Fibroblast of skin of scalp (primary cell): ENCODE data around the gene ATP10A.
"Not testable (repeated sequence)": the region's sequence is repeated elsewhere in the genome, so short reads cannot be mapped to it uniquely, and the experiment has no call there.

ENCODE experiments used
- DNase-seq: peaks from one replicate; pipeline ENCODE4 v3.0.0-alpha.2; 2013

ATP10A gene

GRCh38 chr15:25858952-25859760 is 4.0 kb downstream of the ATP10A start:
- no peak for DNase-seq

- not testable (repeated sequence) for DNase-seq
Measured at GRCh38 chr15:25856059-25856458, 7.1 kb downstream of the ATP10A start.

GRCh38 chr15:25852661-25853524 is 10.2 kb downstream of the ATP10A start:
- peak; percentile 28 for DNase-seq

GRCh38 chr15:25852027-25852426 is 11.1 kb downstream of the ATP10A start:
- no peak for DNase-seq

- peak; percentile 93 for DNase-seq
Measured at GRCh38 chr15:25850154-25851111, 12.7 kb downstream of the ATP10A start.

- DNase-seq, result peak; percentile 98
Measured at GRCh38 chr15:25849157-25849921, 13.8 kb downstream of the ATP10A start.

- DNase-seq, result no peak
Measured at GRCh38 chr15:25848784-25849156, 14.4 kb downstream of the ATP10A start.

GRCh38 chr15:25848325-25848724 is 14.8 kb downstream of the ATP10A start:
- DNase-seq, result no peak

GRCh38 chr15:25847051-25847450 is 16.1 kb downstream of the ATP10A start:
- DNase-seq, result no peak

GRCh38 chr15:25846377-25846776 is 16.8 kb downstream of the ATP10A start:
- DNase-seq, result no peak

GRCh38 chr15:25844981-25845680 is 18.0 kb downstream of the ATP10A start:
- DNase-seq, result peak; percentile 39

- no peak for DNase-seq
Measured at GRCh38 chr15:25844542-25844941, 18.6 kb downstream of the ATP10A start.

GRCh38 chr15:25844076-25844475 is 19.1 kb downstream of the ATP10A start:
- no peak for DNase-seq

- no peak for DNase-seq
Measured at GRCh38 chr15:25839638-25840156, 23.4 kb downstream of the ATP10A start.

GRCh38 chr15:25838871-25839195 is 24.3 kb downstream of the ATP10A start:
- DNase-seq, result no peak

- DNase-seq, result no peak
Measured at GRCh38 chr15:25838191-25838870, 24.8 kb downstream of the ATP10A start.

- DNase-seq, result peak; percentile 38
Measured at GRCh38 chr15:25832158-25832557, 31.0 kb downstream of the ATP10A start.

GRCh38 chr15:25830844-25831451 is 32.2 kb downstream of the ATP10A start:
- peak; percentile 100 for DNase-seq

GRCh38 chr15:25829073-25829472 is 34.1 kb downstream of the ATP10A start:
- DNase-seq, result peak; percentile 51

GRCh38 chr15:25825207-25825606 is 37.9 kb downstream of the ATP10A start:
- peak; percentile 30 for DNase-seq
